ENCODE results near the gene ZNF362. TPM values are rescaled to one million over a fixed set of nuclear protein-coding genes. Genes with fewer than 3 reads are reported as not detected.

The ZNF362 gene
- total RNA-seq, 1 donor from 2014 or later, result 26.7 TPM

DNA sequence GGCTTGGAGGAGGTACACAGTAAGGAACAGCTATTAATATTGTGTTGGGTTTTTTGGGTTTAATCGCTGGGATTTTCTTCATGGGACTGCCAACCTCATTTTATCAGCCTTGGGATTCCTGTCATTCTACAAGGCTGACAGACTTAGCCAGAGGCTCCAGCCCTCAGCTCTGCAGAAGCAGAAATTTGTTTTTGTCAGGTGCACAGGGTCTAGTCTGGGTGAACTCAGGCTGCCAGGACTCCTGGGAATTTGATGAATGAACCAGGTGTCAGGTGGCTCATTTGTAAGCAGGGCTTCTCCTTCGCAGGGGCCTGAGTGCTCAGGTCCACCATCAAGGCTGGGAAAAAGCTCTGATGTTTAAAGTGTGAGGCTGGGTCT is 11.5 kb upstream of the ZNF362 start:
- intact Hi-C loops (cut with micrococcal nuclease), result no loop called here

DNA sequence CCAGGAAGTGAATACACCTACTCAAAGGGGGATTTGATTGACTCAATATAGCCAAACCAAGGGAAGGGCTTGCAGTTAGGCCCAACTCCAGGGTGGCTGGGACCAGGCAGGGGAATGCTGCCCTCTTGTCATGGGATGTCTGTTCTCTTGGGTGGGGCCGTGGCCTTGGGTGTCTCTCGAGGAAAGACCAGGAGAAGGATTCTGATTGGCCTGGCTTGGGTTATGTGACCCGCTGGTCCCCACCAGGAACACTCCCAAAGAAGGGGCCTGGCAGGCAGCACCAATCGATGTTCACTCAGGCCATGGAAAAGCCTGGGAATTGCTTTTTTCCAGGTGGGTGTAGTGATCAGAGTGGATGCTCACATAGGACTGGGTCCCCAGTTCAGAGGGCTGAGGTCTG is 10.1 kb upstream of the ZNF362 start:
- intact Hi-C loops (cut with micrococcal nuclease), result no loop called here

DNA sequence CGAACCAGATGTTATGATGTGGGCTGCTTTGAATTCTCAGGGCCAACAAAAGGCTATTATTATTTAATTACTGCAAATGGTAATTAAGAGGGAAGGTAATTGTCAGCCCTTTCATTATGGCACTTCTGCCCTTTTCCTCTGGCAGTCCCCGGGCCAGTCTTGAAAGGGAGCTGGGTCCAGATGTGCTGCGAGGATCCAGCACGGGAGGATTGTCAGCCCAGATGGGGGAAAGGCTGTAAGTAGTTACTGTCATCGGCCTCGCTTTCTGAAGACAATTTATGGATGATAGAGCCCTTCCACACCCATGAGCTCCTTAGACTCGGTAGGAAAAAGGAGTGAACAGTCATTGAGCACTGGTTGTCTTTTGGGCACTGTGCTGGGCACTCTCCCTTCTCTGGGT is 8.7 kb upstream of the ZNF362 start:
- intact Hi-C loops (cut with micrococcal nuclease), result no loop called here

DNA sequence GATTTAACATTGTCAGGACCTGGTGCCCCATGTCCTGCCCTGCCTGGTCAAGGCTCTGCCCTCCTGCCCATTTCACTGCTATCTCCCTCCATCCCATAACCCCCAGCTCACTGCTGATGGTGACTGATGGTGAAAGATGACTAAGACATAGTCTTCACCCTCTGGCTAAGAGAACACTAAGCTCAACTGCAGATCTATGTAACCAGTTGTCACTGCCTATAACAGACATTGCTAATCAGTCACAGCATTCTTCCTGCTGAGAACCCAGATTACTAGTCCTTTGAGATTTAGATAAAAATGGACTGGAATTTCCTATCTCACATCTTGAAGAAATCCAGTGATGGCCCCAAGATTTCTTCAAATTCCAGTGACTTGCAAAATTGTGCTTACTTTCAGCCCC is 8.0 kb upstream of the ZNF362 start:
- intact Hi-C loops (cut with micrococcal nuclease), result no loop called here

DNA sequence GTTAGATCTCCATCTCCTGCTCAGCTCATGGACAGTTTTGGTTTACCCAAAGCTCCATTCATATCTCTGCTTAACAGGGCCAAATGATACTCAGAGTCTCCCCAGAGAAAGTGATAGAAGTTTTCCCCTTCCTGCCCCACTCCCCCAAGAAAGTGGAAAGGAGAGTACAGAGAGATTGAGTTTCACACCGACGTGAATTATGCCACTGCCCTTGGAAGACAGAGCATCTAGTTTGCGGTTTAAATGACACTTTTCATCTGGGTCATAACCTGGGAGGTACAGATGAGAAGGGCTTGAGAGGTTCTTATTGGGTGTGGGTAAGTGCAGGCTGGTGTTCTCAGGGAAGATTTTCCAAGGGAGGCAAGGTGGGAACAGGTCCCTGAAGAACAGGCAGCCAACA is 6.9 kb upstream of the ZNF362 start:
- intact Hi-C loops (cut with micrococcal nuclease), result no loop called here

DNA sequence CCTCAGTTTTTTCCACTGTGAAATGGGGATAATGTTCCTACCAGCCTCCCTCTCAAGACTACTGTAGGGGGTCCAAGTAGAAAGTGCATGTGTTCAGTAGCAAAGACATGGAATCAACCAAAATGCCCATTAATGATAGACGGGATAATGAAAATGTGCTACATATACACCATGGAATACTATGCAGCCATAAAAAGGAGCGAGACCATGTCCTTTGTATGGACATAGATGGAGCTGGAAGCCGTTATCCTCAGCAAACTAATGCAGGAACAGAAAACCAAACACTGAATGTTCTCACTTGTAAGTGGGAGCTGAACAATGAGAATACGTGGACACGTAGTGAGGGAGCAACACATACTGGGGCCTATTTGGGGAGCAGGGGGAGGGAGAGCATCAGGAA is 6.1 kb upstream of the ZNF362 start:
- intact Hi-C loops (cut with micrococcal nuclease), result no loop called here

DNA sequence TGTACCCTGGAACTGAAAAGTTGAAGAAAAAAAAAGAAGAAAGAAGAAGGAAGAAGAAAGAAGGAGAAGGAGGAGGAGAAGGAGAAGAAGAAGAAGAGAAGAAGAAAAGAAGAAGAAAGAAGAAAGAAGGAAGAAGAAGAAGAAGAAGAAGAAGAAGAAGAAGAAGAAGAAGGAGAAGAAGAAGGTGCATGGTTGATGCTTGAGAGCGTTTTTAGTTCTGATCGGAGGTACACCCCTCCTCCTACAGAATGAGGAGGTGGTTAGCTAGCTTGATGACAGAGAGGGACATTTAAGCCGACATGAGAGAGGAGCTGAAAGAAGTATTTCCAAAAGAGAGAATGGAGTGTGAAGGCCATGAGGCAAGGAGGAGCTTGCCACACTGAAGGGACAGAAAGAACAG is 5.6 kb upstream of the ZNF362 start:
- intact Hi-C loops (cut with micrococcal nuclease), result no loop called here

DNA sequence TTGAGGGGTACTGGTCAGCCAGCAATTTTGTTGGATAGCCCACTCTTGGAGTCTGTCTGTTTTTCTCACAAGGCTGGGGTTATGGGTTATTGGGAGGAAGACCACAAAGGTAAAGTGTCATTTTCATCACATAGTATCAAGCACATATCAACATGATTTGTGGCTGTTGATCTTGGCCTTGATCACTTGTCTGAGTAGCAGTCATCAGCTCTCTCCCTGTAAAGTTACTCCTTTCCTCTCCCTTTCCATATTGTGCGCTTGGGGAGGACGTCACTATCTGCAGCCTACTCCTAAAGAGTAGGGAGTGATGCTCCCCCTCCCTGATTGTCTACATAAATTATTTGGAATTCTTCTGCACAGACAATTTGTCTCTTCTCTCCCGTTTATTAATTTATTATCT is 1.8 kb upstream of the ZNF362 start:
- intact Hi-C loops (cut with micrococcal nuclease), result no loop called here

DNA sequence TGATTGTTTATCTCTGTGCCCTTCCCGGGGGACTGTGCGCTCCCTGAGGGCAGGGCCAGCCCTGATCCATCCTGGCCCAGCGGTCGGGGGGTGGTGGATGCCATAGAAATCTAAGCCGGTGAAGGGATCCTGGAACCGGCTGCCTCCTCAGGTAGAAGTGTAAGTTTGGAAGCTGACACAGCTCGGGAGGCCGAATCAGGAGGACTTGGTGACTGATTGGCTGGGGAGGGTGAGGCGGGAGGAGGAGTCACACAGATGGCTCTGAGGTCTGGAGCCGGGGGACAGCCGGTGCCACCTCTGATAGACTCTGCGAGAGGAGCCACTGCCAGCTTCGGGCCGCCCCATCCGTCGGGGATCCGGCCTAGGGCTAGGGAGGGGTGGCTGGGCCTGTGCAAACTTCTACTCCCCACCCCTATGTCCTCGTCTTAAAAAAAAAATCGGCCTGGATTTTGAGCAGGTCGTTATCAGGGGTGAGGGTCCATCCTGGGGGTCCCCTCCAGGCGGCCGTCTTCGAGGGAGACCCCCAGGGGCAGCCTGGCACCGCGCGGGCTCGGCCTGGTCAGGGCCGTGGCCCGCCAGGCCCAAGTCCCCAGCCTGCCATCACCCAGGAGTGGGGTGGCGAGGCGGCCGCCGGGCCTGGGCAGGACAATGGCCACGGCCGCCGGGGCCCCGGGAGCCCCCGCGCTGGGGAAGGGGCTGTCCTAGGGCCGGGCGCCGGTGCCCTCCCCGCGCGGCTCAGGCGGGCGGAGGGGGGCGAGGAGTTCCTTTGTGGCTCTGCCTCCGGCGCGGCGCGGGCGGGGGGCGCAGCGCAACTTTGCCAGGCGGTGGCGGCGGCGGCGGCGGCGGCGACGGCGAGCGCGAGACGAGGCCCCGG is 708 bp upstream of the ZNF362 start:
- intact Hi-C loops (cut with micrococcal nuclease), result loop anchor here (1.0 to 2.0 kb wide), 2 partner anchors 75 to 128 kb away; no protein-coding TSS in a partner anchor

DNA sequence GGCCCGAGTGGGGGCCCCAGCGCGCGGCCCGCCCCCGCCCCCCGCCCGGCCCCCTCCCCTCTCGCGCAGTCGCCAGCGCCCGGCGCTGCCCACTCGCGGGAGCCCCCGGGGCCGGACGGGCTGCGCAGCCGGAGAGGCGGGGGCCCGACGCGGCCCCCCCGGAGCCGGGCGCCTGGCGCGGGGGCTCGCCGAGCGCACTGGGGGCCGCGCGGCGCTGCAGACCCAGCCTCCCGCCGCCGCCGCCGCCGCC is 146 bp upstream of the ZNF362 start:
- intact Hi-C loops (cut with micrococcal nuclease), result loop anchor here (1.0 to 2.0 kb wide), 2 partner anchors 75 to 129 kb away; no protein-coding TSS in a partner anchor

DNA sequence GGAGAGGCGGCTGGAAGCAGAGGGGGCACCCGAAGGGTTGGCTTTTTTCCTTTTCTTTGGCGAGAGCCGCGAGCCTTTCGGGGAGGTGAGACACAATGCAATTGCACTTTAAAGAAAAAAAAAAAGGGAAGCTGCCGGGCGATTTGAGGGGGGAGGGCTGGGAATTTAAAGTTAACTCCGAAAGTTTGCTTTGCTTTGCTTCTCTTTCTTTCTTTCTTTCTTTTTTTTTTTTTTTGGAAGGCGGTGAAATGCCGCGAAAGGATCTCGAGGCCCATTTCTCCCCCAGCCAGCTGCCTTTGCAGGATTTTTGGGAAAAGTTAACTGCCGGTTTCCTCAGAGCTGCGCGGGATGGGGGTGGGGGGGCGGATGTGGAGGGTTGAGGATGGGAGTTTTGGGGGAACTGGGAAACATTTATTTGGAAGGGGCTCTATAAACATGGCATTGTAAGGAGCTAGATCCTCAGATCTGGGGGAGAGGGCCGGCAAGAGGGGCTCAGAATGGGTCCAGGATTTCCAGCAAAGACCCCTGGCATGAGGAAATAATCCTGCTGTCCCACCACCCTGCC is 997 bp downstream of the ZNF362 start:
- intact Hi-C loops (cut with micrococcal nuclease), result loop anchor here (2.0 kb wide), 1 partner anchor 76 kb away; no protein-coding TSS in a partner anchor

DNA sequence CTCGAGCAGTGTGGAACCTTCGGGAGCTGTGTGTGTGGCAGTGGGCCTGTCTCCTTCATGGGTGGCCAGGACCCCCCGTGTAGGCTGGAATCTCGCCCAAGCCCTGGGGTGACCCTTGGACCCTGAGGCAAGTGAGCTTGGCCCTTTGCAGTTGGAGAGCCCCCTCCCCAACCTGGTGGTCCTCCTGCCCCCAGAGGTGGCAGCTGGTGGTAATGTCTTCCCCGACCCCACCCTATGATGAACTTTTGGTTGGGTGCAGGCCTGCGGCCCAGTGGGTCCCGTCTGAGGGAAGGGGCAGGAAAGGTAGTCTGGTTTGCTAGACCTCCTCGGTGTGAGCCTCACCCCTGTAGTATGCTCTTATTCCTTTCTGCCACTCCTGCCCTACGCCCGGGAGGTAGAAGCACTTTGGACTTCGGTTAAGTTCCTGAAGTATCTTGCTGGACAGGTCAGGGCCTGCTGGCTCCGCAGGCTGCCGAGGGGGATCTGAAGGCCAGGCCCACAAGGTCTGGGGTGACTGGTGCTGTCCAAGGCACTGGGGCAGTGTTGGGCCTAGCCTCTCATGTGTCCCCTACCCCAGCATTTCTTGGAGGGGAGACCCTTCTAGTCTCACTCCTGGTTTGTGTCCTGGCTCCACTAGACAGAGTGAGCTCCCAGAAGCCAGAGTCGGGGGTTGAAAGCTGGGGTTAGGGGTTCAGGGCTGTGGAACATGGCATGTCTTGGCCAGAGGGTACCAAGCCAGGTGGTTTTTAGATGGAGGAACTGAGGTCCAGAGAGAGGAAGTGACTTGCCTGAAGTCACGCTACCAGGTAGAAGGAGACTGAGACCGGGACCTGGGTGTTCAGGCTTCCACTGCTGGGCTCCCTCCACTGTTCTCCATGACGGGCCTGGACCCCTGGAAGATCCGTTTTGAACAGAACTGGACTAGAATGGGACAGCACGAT is 1.8 kb downstream of the ZNF362 start:
- intact Hi-C loops (cut with micrococcal nuclease), result loop anchor here (2.0 kb wide), 1 partner anchor 77 kb away; no protein-coding TSS in a partner anchor

DNA sequence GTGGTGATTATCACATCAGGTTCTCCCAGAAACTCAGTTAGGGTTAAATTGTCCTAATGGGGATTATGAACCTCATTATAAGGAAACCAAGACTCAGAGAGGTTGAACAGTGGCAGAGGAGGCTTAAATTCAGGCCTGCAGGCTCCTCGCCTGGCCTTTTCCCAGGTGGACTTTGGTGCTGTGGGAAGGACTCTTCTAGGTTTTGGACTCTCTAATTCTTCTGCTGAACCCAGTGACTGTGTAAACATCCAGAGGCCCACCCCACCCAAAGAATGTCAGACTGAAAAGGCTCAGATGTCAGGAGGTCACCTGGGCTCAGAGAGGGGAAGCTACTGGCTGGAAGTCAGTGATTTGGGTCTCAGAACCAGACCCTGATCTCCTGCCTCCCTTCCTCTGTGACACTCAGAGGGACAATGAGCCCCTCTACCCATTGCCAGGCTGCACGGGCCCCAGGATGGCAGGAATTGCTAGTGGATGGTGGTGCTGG is 2.5 kb downstream of the ZNF362 start:
- intact Hi-C loops (cut with micrococcal nuclease), result no loop called here

DNA sequence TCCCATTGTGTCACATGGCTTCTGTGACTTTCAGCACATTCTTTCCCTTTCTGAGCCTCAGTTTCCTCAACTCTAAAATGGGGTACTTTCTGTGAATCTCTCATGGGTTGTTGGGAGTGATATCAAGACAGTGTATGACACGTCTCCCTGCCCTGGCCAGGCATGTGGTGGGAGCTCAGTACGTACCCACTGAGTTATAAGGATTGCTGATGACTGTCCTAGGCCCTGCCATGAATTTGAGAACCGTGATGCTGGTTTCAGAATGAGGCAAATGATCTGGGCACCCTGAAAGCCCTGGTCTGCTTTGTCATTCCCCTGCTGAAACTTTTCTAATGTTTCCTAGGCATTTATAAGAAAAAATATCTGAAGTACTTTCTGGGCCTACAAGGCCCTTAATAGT is 3.6 kb downstream of the ZNF362 start:
- intact Hi-C loops (cut with micrococcal nuclease), result no loop called here

DNA sequence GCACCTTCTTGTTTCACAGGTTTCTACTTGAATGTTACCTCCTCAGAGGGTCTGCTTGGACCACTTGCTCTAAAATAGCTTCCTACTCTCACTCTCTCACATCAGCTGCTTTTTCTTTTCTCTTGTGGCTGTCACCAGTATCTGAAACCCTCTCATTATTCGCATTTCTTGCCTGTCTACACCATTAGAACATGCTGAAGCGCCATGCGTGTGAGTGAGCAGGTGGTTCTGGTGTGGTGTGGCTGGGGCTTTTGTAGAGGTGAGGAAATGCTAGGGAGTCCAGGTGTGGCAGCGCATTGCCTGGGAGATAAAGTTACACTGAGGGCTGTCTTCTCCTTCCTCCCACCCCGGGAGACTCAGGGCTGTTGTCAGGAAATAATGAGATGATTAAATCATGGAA is 4.1 kb downstream of the ZNF362 start:
- intact Hi-C loops (cut with micrococcal nuclease), result no loop called here

DNA sequence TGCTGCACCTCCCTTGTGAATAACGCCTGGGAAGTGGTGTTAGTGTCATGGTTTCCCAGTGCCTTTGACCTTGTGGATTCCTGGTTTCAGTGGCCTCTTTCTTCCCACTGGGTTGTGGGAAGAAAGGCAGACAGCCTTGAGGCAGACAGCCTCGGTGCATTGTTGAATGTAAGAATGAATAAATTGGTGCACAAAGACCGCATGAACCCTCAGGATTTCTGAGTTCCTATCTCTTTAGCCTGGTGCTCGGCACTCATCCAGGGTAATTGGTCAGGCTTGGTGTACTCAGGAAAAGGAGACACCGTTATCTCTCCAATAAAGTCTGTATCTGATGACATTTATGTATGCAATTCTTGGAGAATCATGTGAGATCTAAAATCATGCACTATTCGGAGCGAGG is 5.1 kb downstream of the ZNF362 start:
- intact Hi-C loops (cut with micrococcal nuclease), result no loop called here

DNA sequence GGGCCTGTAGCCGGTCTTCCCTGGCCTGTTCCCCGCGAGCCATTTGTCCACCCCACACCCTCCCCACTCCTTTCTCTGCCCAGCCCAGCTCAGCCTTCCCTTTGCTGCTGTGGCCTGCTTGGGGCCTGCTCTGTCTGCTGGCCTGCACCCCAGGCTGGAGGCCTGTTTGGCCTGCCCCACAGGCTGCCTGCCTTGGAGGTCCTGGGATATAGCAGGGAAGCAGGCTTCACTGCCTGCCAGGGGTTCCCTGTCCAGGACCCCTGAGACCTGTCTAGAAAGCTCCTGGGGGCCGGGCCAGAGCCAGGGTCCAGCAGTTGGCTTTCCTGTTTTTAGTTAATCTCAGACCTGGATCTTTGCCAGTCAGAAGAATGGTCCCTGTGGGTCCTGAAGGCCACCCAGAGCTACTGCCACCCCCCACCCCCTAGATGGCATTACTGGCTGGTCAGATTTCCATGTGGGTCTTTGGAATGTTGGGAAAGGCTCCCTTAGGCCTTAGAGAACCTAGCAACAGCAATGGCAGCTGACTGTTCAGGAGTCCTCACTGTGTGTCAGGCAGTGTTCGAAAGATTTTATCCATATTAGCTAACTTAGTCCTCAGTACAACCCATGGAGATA is 7.7 kb downstream of the ZNF362 start:
- intact Hi-C loops (cut with micrococcal nuclease), result no loop called here

DNA sequence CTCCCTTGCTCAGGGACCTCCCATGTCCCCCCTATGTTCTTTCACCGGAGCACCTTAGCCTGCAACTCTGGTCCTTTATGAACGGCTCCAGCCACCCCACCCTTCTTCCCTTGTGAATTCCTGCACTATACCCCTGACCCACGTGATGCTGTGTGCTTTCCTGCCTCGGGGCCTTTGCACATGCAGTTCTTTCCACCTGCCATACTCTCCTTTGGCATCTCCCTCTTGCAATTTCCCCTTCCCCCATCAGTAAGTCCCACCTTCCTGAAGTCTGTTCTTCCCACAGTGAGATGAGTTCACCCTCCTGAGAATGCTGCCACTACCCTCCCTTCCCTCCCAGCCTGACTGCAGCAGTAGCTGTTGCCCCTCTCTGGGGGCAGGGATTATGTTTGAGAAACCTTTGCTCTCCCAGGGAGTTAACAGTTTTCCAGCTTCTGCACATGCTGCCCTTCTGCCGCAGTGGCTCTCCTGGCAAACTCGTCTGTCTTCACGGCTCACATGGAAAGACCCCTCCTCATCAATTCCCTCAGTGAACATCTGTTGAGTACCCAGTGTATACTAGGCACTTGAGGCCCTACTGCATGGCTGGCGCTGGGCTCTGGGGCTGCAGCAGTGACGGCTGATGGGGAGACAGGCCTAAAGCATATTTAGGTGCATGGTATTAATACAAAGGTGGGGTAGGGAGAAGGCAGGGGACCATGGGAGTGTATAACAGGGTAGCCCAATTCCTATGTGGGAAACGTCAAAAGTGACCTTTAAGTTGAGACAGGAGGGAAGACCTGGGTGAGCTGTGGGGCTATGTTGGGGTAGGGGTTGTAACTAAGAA is 9.7 kb downstream of the ZNF362 start:
- intact Hi-C loops (cut with micrococcal nuclease), result no loop called here

DNA sequence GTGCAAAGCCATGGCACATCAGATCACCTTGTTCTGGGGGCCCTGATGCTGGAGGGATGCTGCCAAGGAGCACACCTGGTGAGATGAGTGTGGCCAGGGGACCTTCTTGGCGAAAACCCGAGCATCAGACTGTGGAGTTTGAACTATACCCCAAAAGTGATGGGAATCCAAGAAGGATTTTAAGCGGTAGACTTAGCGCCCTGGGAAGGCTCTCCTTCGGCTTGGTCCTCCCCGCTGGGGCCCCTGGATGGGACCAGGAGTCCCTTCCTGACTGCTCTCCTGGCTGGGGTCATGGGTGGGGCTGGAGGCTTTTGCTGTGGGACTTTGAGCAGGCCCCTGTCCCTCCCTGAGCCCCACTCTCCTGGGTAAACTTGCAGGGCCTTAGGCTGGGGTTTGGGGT is 10.5 kb downstream of the ZNF362 start:
- intact Hi-C loops (cut with micrococcal nuclease), result no loop called here

DNA sequence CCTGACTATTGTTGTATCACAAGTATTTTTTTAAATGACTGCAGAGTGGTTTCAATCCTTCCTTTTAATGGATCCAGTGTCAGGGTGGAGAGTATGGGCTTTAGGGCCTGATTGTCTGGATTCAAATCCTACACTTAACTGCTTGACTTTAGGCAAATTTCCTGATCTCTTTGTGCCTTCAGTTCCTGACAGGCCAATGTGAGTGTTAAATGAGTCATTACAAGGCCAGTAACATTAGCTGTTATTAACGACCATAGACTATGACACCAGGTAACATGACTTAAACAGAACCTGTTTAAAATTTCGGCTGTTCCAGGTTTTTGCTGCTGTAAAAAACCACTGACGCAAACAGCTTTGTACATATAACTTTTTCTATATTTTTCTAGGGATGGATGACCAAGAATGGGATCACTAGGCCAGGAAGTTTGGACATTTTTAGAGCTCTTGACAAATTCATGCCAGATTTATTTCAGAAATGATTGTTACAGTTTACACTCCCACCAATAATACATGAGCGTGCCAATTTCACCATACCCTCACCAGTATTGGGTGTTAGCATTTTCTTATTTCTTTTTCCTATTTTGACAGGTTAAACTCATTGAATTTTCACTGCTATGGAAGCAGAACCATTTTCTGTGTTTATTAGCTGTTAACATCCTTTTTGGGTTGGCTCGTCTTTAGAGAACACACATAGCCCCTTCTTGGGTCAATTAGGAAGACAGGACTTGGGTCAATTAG is 11.3 kb downstream of the ZNF362 start:
- intact Hi-C loops (cut with micrococcal nuclease), result no loop called here
